GM12878 (cell line): ENCODE measurements around the gene TLE2. TPM values are rescaled to one million over a fixed set of nuclear protein-coding genes. Genes with fewer than 3 reads are reported as not detected.

Source experiments
- ATAC-seq: fragments of 200-7000 bp; cut with Tn5 transposase; 3 replicates; pipeline ENCODE4 v1.9.1; 2020; ENCODE audit warnings: mild to moderate bottlenecking, moderate library complexity
- BruUV-seq: library from RNA; stranded (reverse); fragments of 400-500 nt; replicated peaks from 2 replicates; lab custom pipeline; 2021; lab: Mats Ljungman, UMichigan
- CTCF ChIA-PET: fragments of 300-600 bp; sonication (Branson Sonifier 250); formaldehyde crosslinking; extraction: SDS; loops from one replicate; lab custom pipeline; 2021; ENCODE audit warnings: inconsistent platforms; lab: Yijun Ruan, JAX
- POLR2A ChIA-PET: fragments of 350-600 bp; formaldehyde crosslinking; extraction: SDS; loops from one replicate; lab custom pipeline; 2021; ENCODE audit warnings: inconsistent platforms; lab: Charles Lee
- RAD21 ChIA-PET: fragments of 300-600 bp; sonication (Branson Sonifier 250); formaldehyde crosslinking; loops from one replicate; lab custom pipeline; 2023; ENCODE audit warnings: antibody characterized with exemption; ENCODE audit not compliant: unreplicated experiment; lab: Charles Lee
- SMC1A ChIA-PET: fragments of 300-600 bp; sonication (Branson Sonifier 250); formaldehyde crosslinking; loops from one replicate; lab custom pipeline; 2023; ENCODE audit not compliant: unreplicated experiment, uncharacterized antibody; lab: Charles Lee
- DNase-seq: peaks from one replicate; pipeline ENCODE4 v3.0.0-alpha.2; 2011; ENCODE audit warnings: low read depth, low spot score
- FAIRE-seq: peaks from 3 replicates; lab custom pipeline; 2011; peaks lifted over from hg19 to GRCh38; lab: Jason Lieb, UNC
- H2AFZ ChIP-seq: 2 replicates; pipeline ENCODE4 v1.6.0; 2011; ENCODE audit warnings: low read depth, low read length, control low read depth; ENCODE audit not compliant: control insufficient read depth
- H3K27ac ChIP-seq: 2 replicates; pipeline ENCODE4 v1.5.1; 2011; ENCODE audit warnings: control low read depth; ENCODE audit not compliant: control insufficient read depth, insufficient read depth
- H3K27me3 ChIP-seq, 2 experiments: replicated peaks in 1 of 2; 2 replicates each; pipeline versions ENCODE4 v1.6.0 to v1.6.1; 2011; ENCODE audit warnings: low read length in 1 of 2; ENCODE audit not compliant: control insufficient read depth in 2 of 2, insufficient read depth in 2 of 2
- H3K36me3 ChIP-seq, 2 experiments: 2 replicates each; pipeline ENCODE4 v1.5.1; 2011; ENCODE audit warnings: low read length in 1 of 2; ENCODE audit not compliant: control insufficient read depth in 2 of 2, insufficient read depth in 2 of 2
- H3K4me1 ChIP-seq: 2 replicates; pipeline ENCODE4 v1.6.1; 2011; ENCODE audit warnings: mild to moderate bottlenecking, low read length, moderate library complexity, mixed read lengths; ENCODE audit not compliant: control insufficient read depth, insufficient read depth
- H3K4me2 ChIP-seq: 2 replicates; pipeline ENCODE4 v1.6.0; 2011; ENCODE audit warnings: control low read depth; ENCODE audit not compliant: control insufficient read depth, insufficient read depth
- H3K4me3 ChIP-seq: fragments of 200-600 bp; sonication (generic); 2 replicates; pipeline ENCODE4 v1.5.1; 2016
- H3K79me2 ChIP-seq: 2 replicates; pipeline ENCODE4 v1.6.0; 2011; ENCODE audit warnings: low read length; ENCODE audit not compliant: control insufficient read depth, insufficient read depth
- H3K9ac ChIP-seq: 2 replicates; pipeline ENCODE4 v1.8.0; 2011; ENCODE audit warnings: low read length, control low read depth, mixed read lengths; ENCODE audit not compliant: control insufficient read depth, insufficient read depth
- H3K9me3 ChIP-seq: replicated peaks from 3 replicates; pipeline ENCODE4 v1.5.1; 2011; ENCODE audit warnings: mild to moderate bottlenecking, low read length; ENCODE audit not compliant: control insufficient read depth, insufficient read depth
- H4K20me1 ChIP-seq: 2 replicates; pipeline ENCODE4 v1.6.0; 2011; ENCODE audit not compliant: control insufficient read depth, insufficient read depth
- CBX5 ChIP-seq: sonication (generic); IDR thresholded peaks from 2 replicates; pipeline ENCODE4 v1.6.1; 2016; ENCODE audit warnings: low read depth, moderate library complexity, mild to moderate bottlenecking, inconsistent platforms
- CEBPB ChIP-seq, 2 experiments: fragments of 150-350 bp in 1 of 2; IDR thresholded peaks; 2 replicates each; pipeline ENCODE4 v1.6.1; 2012 to 2014; ENCODE audit warnings: low read depth in 2 of 2, low read length in 2 of 2, borderline replicate concordance in 1 of 2, inconsistent platforms in 1 of 2
- DPF2 ChIP-seq: fragments of 450-650 bp; IDR thresholded peaks from 2 replicates; pipeline ENCODE4 v1.6.1; 2017; ENCODE audit warnings: mild to moderate bottlenecking
- EP300 ChIP-seq, 2 experiments: fragments of 150-350 bp in 1 of 2; IDR thresholded peaks; 2 replicates each; pipeline ENCODE4 v1.6.1; 2011 to 2012; ENCODE audit warnings: low read depth in 2 of 2, low read length in 2 of 2, borderline replicate concordance in 1 of 2, improper control_type of control experiment in 1 of 2, inconsistent platforms in 1 of 2; ENCODE audit not compliant: control insufficient read depth in 1 of 2
- FOS ChIP-seq: IDR thresholded peaks from 3 replicates; pipeline ENCODE4 v1.6.1; 2011; ENCODE audit warnings: borderline replicate concordance; ENCODE audit not compliant: insufficient read length; ENCODE audit errors: extremely low read depth
- FOXM1 ChIP-seq: IDR thresholded peaks from 2 replicates; pipeline ENCODE4 v1.6.1; 2012; ENCODE audit warnings: low read depth, mild to moderate bottlenecking, inconsistent platforms, low read length, moderate library complexity
- HDAC6 ChIP-seq: fragments of 200-600 bp; sonication (generic); IDR thresholded peaks from one replicate; pipeline ENCODE4 v1.8.0; 2017; ENCODE audit warnings: antibody characterized with exemption; ENCODE audit not compliant: unreplicated experiment
- IKZF2 ChIP-seq, 2 experiments: fragments of 450-650 bp; IDR thresholded peaks; 2 replicates each; pipeline ENCODE4 v1.6.1; 2017; ENCODE audit warnings: mild to moderate bottlenecking in 2 of 2, moderate library complexity in 2 of 2
- JUND ChIP-seq: IDR thresholded peaks from 2 replicates; pipeline ENCODE4 v1.6.1; 2012; ENCODE audit warnings: low read depth, mild to moderate bottlenecking, low read length, improper control_type of control experiment, moderate library complexity
- MTA3 ChIP-seq: IDR thresholded peaks from 2 replicates; pipeline ENCODE4 v1.6.1; 2012; ENCODE audit warnings: low read length, inconsistent platforms, borderline replicate concordance
- MYB ChIP-seq: fragments of 150-350 bp; IDR thresholded peaks from 2 replicates; pipeline ENCODE4 v1.6.1; 2014; ENCODE audit warnings: mild to moderate bottlenecking, low read depth, low read length, borderline replicate concordance
- MYC ChIP-seq: IDR thresholded peaks from 2 replicates; pipeline ENCODE4 v1.6.1; 2011; ENCODE audit warnings: mild to moderate bottlenecking, low read length, moderate library complexity, inconsistent platforms; ENCODE audit not compliant: insufficient read depth, insufficient replicate concordance, insufficient read length, severe bottlenecking
- NFIC ChIP-seq: IDR thresholded peaks from 2 replicates; pipeline ENCODE4 v1.6.1; 2012; ENCODE audit warnings: low read depth, mild to moderate bottlenecking, inconsistent platforms, low read length, moderate library complexity
- NFYB ChIP-seq: IDR thresholded peaks from 2 replicates; pipeline ENCODE4 v1.6.1; 2011; ENCODE audit warnings: low read depth, mild to moderate bottlenecking, low read length, improper control_type of control experiment, moderate library complexity; ENCODE audit not compliant: insufficient read depth
- NR2C2 ChIP-seq: IDR thresholded peaks from 2 replicates; pipeline ENCODE4 v1.6.1; 2011; ENCODE audit warnings: borderline replicate concordance, low read depth; ENCODE audit not compliant: control insufficient read depth, insufficient read length
- NRF1 ChIP-seq: conservative IDR thresholded peaks from 2 replicates; pipeline ENCODE4 v1.6.1; 2011; ENCODE audit warnings: mild to moderate bottlenecking, low read depth, low read length, improper control_type of control experiment
- POLR2AphosphoS2 ChIP-seq: IDR thresholded peaks from 2 replicates; pipeline ENCODE4 v1.6.1; 2011; ENCODE audit warnings: low read depth, mild to moderate bottlenecking, low read length, improper control_type of control experiment, moderate library complexity
- RAD21 ChIP-seq: IDR thresholded peaks from 2 replicates; pipeline ENCODE4 v1.6.1; 2011; ENCODE audit warnings: mild to moderate bottlenecking, low read depth, low read length, moderate library complexity; ENCODE audit not compliant: insufficient read depth
- SIX5 ChIP-seq: IDR thresholded peaks from 2 replicates; pipeline ENCODE4 v1.6.1; 2011; ENCODE audit warnings: mild to moderate bottlenecking, low read depth, low read length, moderate library complexity; ENCODE audit not compliant: severe bottlenecking
- SUPT20H ChIP-seq: IDR thresholded peaks from 2 replicates; pipeline ENCODE4 v1.6.1; 2011; ENCODE audit warnings: low read depth, mild to moderate bottlenecking, low read length, moderate library complexity, borderline replicate concordance; ENCODE audit not compliant: control insufficient read depth
- TARDBP ChIP-seq: IDR thresholded peaks from 2 replicates; pipeline ENCODE4 v1.6.1; 2016; ENCODE audit warnings: borderline replicate concordance
- TCF12 ChIP-seq: IDR thresholded peaks from 2 replicates; pipeline ENCODE4 v1.6.1; 2011; ENCODE audit warnings: low read depth, mild to moderate bottlenecking, low read length
- WGBS: methylation state at CpG from one replicate; pipeline ENCODE4 v1.1.6; 2016; ENCODE audit warnings: low lambda C conversion rate; ENCODE audit not compliant: insufficient replicate concordance, insufficient coverage; ENCODE audit errors: missing lambda C conversion rate; 5-methylcytosine and 5-hydroxymethylcytosine counted together
- in situ Hi-C: fragments of 300-500 bp; cut with MboI; formaldehyde crosslinking; loops from 9 replicates; pipeline ENCODE4 v1.14.3; 2018; ENCODE audit warnings: mixed read lengths
- intact Hi-C: fragments of 100-400 bp; cut with micrococcal nuclease; formaldehyde crosslinking; loops from one replicate; pipeline ENCODE4 v1.14.2; 2022; ENCODE audit not compliant: unreplicated experiment
- polyA plus RNA-seq, 11 experiments: library from polyadenylated mRNA; depleted of rRNA in 4 of 11; unstranded in 6 of 11; stranded (reverse) in 5 of 11; fragments of >200 nt; fragmentation: Nextera tagmentation in 4 of 11; fragmentation: Illumina TruSeq in 1 of 11; extraction: Ambion mirVana in 4 of 11; extraction: Trizol in 1 of 11; gene quantifications; 1 replicate in 1 of 11; 2 replicates in 10 of 11; pipeline versions ENCODE4 v1.2.1 to v1.2.3, GENCODE V29; 2011 to 2016; ENCODE audit warnings: inconsistent platforms in 2 of 11, missing spikeins in 2 of 11, low read depth in 1 of 11
- total RNA-seq, 4 experiments: library from RNA; depleted of rRNA in 3 of 4; stranded (reverse); fragments of >200 nt in 3 of 4; fragmentation: Illumina TruSeq in 1 of 4; extraction: Trizol in 1 of 4; gene quantifications; 2 replicates each; pipeline versions ENCODE4 v1.2.1 to v1.2.3, GENCODE V29; 2013 to 2021
- TF ChIP-seq, protein P1 (sequence below): fragments of 150-350 bp; IDR thresholded peaks from 2 replicates; pipeline ENCODE4 v1.6.1; 2014; ENCODE audit warnings: mild to moderate bottlenecking, low read depth, low read length

The TLE2 gene
- total and polyA plus RNA-seq, 10 of the 15 experiments (the other 5 are each of a cell fraction or from before 2014, with no cell fraction given): 0.05 to 0.21 (median 0.11) TPM; not detected in 5

DNA sequence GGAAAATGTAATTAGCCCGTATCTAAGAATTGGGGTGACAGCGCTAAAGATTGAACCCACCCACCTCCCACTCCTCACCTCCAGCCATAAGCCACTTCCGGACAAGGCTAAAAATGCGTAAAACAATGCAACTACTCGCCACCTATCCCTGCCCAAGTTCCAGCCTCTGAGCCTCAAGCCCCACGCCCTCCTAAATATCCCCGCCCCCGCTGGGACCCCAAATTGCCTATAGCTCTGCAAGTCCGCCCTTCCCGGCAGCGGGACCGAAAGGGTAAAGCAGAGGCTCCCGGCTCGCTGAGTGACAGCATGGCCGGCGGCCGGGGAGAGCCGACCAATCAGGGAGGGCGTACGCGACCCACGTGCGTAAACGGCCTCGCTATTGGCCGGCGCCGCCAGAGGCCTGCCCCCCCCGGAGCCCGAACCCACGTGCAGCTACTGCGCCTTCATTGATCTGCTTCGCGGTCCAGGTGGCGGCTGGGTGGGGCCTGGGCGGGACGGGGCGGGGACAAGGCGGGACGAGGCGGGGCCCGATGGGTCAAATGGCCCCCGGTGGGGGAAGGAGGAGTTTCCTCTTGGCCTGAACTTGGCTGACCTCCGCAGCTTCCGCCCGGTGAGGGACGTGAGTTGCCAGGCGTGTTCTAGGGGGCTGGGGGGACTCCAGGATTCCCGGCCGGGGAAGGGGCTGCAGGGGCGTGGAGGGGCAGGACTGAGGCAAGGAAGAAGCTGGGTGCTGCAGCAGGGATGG is 51.9 kb downstream of the TLE2 start, which contains the start of gene TLE6:
TLE6 (plus strand) TSS at position 564 of the 745 bp plus-strand sequence. CDS start 670 bp downstream, outside the sequence.
- no peaks in the 10 kb centered on the region for H3K27me3 ChIP-seq
- peak; percentile 99 for ATAC-seq
- H3K9me3 ChIP-seq: no peaks in the 10 kb centered on the region
- ChIA-PET RAD21 (interaction anchor here (0.7 to 2.4 kb wide), 3 partner anchors 27 to 1084 kb away, joined by 3 to 12 read pairs (median 8); no protein-coding TSS in a partner anchor), SMC1A (interaction anchor here (0.8 to 1.6 kb wide), 6 partner anchors 19 to 204 kb away, joined by 3 to 5 read pairs (median 4); no protein-coding TSS in a partner anchor), POLR2A (interaction anchor here (0.8 to 1.3 kb wide), 5 partner anchors 18 to 86 kb away, joined by 3 to 7 read pairs (median 4); no protein-coding TSS in a partner anchor), CTCF (interaction anchor here (1.0 to 2.1 kb wide), 3 partner anchors 27 to 496 kb away, joined by 3 to 8 read pairs (median 4); no protein-coding TSS in a partner anchor)
- H3K4me2 ChIP-seq: peak within 1 kb of the TSS; percentile 100
- peak; percentile 87 for DNase-seq
- peaks cover 11% of the 10 kb centered on the region for H3K4me1 ChIP-seq
- WGBS: 1% methylated on average over 34 of the region's 51 CpGs
- in situ Hi-C loops: no loop called here
- no peaks in the 10 kb centered on the region for H4K20me1 ChIP-seq
- peak within 1 kb of the TSS; percentile 69 for H3K9ac ChIP-seq
- peak within 1 kb of the TSS; percentile 58 for H3K27ac ChIP-seq
- FAIRE-seq: peak; percentile 77
- no TSS peak for BruUV-seq
- no peaks in the 10 kb centered on the region for H3K79me2 ChIP-seq
- H3K36me3 ChIP-seq: no peaks in the 10 kb centered on the region
- intact Hi-C loops: no loop called here
- peak within 1 kb of the TSS; percentile 94 for H2AFZ ChIP-seq
- peak within 1 kb of the TSS; percentile 90 for H3K4me3 ChIP-seq
- no peak for TF ChIP-seq CBX5
- TF ChIP-seq FOXM1: no peak
- no peak for TF ChIP-seq EP300 (IDR thresholded peaks at IDR 0.05; ENCODE audit: borderline replicate concordance in 1 of 2, control insufficient read depth in 1 of 2, low read depth in 2 of 2, low read length in 2 of 2)
- TF ChIP-seq, protein P1, sequence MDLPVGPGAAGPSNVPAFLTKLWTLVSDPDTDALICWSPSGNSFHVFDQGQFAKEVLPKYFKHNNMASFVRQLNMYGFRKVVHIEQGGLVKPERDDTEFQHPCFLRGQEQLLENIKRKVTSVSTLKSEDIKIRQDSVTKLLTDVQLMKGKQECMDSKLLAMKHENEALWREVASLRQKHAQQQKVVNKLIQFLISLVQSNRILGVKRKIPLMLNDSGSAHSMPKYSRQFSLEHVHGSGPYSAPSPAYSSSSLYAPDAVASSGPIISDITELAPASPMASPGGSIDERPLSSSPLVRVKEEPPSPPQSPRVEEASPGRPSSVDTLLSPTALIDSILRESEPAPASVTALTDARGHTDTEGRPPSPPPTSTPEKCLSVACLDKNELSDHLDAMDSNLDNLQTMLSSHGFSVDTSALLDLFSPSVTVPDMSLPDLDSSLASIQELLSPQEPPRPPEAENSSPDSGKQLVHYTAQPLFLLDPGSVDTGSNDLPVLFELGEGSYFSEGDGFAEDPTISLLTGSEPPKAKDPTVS: no peak
- no peak for TF ChIP-seq NR2C2
- peak; percentile 44 for TF ChIP-seq FOS
- TF ChIP-seq IKZF2 (IDR thresholded peaks at IDR 0.05): no peak
- TF ChIP-seq NFYB: peak; percentile 69; the same call in 1 of the 2 replicates
- no peak for TF ChIP-seq POLR2AphosphoS2
- TF ChIP-seq DPF2: peak; percentile 88
- no peak for TF ChIP-seq JUND
- TF ChIP-seq SUPT20H: no peak
- peak; percentile 48 for TF ChIP-seq MYC
- no peak for TF ChIP-seq HDAC6
- no peak for TF ChIP-seq RAD21
- TF ChIP-seq MTA3: no peak
- no peak for TF ChIP-seq TARDBP
- TF ChIP-seq NRF1: no peak
- TF ChIP-seq SIX5: no peak
- no peak for TF ChIP-seq MYB
- no peak for TF ChIP-seq NFIC
- peak; percentile 48; the same call in 1 of the 2 replicates for TF ChIP-seq TCF12
- TF ChIP-seq CEBPB (IDR thresholded peaks at IDR 0.05; ENCODE audit: borderline replicate concordance in 1 of 2, low read depth in 2 of 2, low read length in 2 of 2): no peak
